Skin of body (tissue), 2 donors: ENCODE data around the gene PRKCZ. TPM values are rescaled to one million over a fixed set of nuclear protein-coding genes. Genes with fewer than 3 reads are reported as not detected.
"Not testable (repeated sequence)": the region's sequence is repeated elsewhere in the genome, so short reads cannot be mapped to it uniquely, and the experiment has no call there.

ENCODE experiments used
- DNase-seq: peaks from one replicate; lab custom pipeline; 2025; lab: John Stamatoyannopoulos, UW
- total RNA-seq: library from RNA; depleted of rRNA; stranded (reverse); fragments of >200 nt; gene quantifications from one replicate; pipeline ENCODE4 v1.2.3, GENCODE V29; 2014

The PRKCZ gene
- total RNA-seq, 1 donor from 2014 or later = 10.8 TPM

GRCh38 chr1:2084306-2084705 lies 34.1 kb downstream of the PRKCZ start:
- no peak for DNase-seq

- DNase-seq = no peak
Observed at GRCh38 chr1:2085080-2085479, 34.9 kb downstream of the PRKCZ start.

- no peak for DNase-seq
Observed at GRCh38 chr1:2086446-2087078, 36.4 kb downstream of the PRKCZ start.

- no peak for DNase-seq
Observed at GRCh38 chr1:2087766-2088165, 37.6 kb downstream of the PRKCZ start.

GRCh38 chr1:2088458-2088857 lies 38.2 kb downstream of the PRKCZ start:
- no peak for DNase-seq

GRCh38 chr1:2089051-2089450 lies 38.8 kb downstream of the PRKCZ start:
- no peak for DNase-seq

GRCh38 chr1:2090216-2090890 lies 40.1 kb downstream of the PRKCZ start:
- no peak for DNase-seq

- no peak for DNase-seq
Observed at GRCh38 chr1:2091611-2092604, 41.7 kb downstream of the PRKCZ start.

GRCh38 chr1:2093055-2093454 lies 42.8 kb downstream of the PRKCZ start:
- DNase-seq = no peak

- DNase-seq = no peak
Observed at GRCh38 chr1:2093636-2094035, 43.4 kb downstream of the PRKCZ start.

GRCh38 chr1:2094269-2095158 lies 44.3 kb downstream of the PRKCZ start:
- DNase-seq = not testable (repeated sequence)

- no peak for DNase-seq
Observed at GRCh38 chr1:2095394-2095793, 45.2 kb downstream of the PRKCZ start.

- no peak for DNase-seq
Observed at GRCh38 chr1:2095981-2096736, 45.9 kb downstream of the PRKCZ start.

- DNase-seq = no peak
Observed at GRCh38 chr1:2097386-2098300, 47.4 kb downstream of the PRKCZ start.

- DNase-seq = no peak
Observed at GRCh38 chr1:2098301-2098698, 48.1 kb downstream of the PRKCZ start.

- DNase-seq = no peak
Observed at GRCh38 chr1:2098839-2099785, 48.9 kb downstream of the PRKCZ start.

- no peak for DNase-seq
Observed at GRCh38 chr1:2099886-2100779, 49.9 kb downstream of the PRKCZ start.
